Measurements from ENCODE around the gene AGXT.

The AGXT gene

GRCh38 chr2:240869956-240870875, 1.6 kb downstream of the AGXT start:
- DNase-seq: no peak

DNA sequence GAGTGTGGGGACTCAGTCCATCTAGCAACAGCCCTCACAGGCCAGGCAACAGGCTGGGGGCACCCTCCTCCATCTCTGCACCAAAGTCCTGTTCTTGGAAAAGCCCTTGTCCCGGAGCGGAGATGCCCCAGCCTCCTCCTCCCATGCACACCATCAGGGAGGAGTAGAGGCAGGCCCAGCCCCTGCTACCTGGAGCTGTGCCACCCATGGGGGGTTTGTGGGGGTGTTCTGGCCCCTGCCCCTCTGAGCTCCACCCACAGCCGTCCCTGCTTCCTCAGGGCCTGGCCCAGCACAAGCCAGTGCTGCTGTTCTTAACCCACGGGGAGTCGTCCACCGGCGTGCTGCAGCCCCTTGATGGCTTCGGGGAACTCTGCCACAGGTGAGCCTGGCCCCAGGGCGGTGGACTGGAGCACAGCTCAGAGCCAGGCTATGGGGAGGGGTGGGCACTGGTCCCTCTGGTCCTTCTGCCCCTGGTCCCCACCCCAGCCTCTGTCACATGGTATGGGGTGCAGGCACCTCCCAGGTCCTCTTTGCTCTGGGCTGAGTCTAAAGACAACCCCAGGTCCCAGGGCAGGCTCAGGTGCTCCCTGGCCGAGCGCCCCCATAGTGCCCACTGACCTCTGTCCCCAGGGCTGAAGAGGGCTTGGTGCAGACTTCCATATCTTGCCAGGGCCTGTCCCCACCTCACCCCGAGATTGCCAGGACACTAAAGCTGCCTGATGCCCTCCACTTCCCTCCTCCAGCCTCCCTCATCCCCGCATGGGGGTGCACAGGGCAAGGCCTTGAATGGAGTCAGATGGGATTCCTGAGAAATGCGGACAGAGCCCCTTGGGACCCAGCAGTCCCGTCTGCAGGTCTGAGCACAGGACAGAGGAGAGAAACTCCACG, 2.7 kb downstream of the AGXT start:
- no peak for DNase-seq

- DNase-seq: no peak
These were observed 3.9 kb downstream of the AGXT start for GRCh38 chr2:240872317-240873097.

GRCh38 chr2:240873098-240873788, 4.6 kb downstream of the AGXT start:
- DNase-seq: no peak

- DNase-seq: no peak
These were observed 5.4 kb downstream of the AGXT start for GRCh38 chr2:240873805-240874714.

DNA sequence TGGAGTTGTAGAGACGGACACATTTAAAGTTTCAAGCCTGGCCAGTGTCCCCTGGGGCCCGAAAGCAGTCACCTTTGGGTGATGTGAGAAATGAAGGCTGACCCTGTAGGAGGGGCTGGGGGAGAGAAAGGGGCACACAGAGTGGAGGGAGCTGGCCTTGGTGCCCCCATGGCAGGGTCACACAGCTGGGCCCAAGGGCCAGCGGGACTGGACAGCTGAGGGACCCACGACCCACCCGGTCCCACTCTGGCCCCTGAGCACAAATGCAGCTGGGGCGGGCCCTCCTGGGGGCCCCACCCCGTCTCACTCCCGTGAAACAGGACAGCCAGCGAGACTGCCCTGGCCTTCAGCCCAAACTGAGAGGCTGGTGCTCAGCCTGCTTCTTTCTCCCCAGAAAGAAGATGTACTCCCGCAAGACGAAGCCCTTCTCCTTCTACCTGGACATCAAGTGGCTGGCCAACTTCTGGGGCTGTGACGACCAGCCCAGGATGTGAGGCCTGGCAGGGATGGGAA, 6.1 kb downstream of the AGXT start:
- no peak for DNase-seq

GRCh38 chr2:240875228-240876034, 6.8 kb downstream of the AGXT start:
- no peak for DNase-seq

GRCh38 chr2:240876035-240876474, 7.4 kb downstream of the AGXT start:
- DNase-seq: no peak

- no peak for DNase-seq
These were observed 8.0 kb downstream of the AGXT start for GRCh38 chr2:240876475-240877251.

DNA sequence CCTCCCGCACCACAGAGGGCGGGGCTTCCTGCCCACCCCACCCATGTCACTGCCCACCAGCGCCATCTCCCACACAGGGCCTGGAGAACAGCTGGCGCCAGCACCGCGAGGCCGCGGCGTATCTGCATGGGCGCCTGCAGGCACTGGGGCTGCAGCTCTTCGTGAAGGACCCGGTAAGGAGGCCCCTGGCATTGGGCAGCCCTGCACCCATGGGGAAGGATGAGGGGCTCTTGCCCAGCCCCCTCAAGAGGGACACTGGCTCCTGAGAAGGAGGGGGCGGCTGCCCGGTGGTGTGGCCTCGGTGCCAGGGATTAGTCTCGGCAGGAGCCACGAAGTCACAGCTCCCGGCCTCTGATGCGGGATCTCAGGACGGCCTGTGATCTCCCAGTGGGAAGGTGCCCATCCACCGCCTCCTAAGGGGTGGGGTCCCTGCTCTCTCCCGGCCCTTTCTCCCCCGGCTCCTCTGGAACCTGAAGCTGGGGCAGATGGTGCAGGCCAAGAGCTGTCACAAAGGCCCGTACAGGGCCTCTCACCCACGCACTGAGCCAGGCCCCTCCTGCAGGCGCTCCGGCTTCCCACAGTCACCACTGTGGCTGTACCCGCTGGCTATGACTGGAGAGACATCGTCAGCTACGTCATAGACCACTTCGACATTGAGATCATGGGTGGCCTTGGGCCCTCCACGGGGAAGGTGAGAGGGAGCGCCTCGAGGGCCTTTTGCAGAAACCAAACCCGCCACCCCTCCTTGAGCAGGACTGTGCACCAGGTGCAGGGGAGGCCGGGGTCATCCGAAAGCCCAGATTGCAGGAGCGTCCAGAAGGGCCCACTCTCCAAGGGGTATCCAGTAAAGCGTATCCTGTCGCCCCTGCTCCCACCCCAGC, 9.1 kb downstream of the AGXT start:
- DNase-seq: no peak

- DNase-seq: no peak
These were observed 9.8 kb downstream of the AGXT start for GRCh38 chr2:240878341-240878936.

- DNase-seq: no peak
These were observed 10.5 kb downstream of the AGXT start for GRCh38 chr2:240879105-240879504.

DNA sequence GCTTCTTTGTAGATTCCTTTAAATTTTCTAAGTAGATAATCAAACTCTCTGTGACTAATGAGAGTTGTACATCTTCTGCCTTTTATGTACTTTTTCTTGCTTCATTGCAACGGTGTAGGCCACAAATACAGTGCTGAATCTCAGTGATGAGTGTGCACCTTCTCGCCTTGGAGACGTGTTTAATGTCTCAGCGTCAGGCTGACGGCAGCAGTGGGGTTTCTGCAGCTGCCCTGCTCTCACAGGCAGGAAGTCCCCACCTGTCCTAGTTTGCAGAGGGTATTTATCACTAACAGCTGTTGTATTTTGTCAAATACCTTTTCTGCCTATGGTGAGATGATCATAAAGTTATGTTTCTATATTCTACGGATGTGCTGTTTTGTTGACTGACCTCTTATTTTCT, 13.3 kb downstream of the AGXT start:
- no peak for DNase-seq

DNA sequence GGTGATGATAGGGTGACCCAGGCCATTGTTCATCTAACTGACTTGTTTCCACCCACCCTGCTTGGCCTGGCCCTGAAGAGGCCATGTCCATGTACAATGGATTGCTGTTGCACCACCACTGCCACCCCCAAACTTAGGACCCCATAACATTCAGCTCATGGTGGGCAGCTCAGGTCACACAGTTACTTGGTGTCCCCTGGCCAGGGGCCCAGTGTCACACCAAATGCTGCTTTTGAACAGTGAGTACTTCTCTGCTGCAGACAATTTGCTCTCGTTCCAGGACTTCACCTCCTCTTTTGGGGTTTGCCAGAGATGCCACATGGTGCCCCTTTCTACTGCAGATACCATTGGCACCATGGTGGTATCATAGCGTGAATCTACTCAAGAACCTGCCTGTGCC, 15.6 kb downstream of the AGXT start:
- DNase-seq: no peak

DNA sequence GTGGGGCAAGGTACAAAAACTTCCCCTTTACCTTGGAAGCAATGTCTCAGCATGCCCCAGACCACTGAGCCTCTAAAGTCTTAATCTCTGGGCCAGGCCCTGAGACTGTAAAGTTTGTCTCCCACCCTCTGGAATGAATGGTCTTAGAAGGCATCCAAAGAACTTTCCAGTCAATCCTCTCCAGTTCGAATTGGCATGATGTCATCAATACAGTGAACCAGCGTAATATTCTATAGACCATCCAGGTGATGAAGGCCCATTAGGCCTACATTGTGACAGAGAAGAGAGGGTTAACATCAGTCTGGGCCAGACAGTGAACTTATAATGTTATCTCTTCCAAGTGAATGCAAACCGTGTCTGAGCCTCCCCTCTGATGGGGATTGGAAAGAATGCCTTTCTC, 16.1 kb downstream of the AGXT start:
- DNase-seq: no peak

DNA sequence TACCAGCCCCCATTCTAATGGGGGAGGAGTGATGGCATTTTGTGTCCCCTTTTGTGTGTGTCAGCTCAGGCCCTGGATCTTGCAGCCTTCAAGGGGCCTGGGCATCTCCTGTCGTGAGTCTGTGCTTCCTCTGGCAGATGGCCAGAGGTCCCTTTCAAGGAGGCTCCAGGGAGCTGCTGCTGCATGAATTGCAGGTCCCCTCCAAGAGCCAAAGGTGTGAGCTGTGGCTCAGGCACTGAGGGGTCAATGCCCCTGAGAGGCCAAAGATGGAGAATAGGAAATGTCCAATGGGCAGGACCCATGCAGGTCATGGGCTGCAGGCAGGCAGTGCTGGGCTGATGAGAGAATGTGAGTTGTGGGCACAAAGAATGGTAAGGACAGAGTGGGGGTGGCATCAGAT, 16.9 kb downstream of the AGXT start:
- no peak for DNase-seq

- no peak for DNase-seq
These were observed 17.5 kb downstream of the AGXT start for GRCh38 chr2:240886023-240886565.
